Activated T-helper 17 cell treated with anti-CD3 and anti-CD28 coated beads, Interleukin-2, amount 50 U/mL, for 72 hours (primary cell): ENCODE measurements around the gene OR2B3. TPM values are rescaled to one million over a fixed set of nuclear protein-coding genes. Genes with fewer than 3 reads are reported as not detected.
"Not testable (repeated sequence)": the region's sequence is repeated elsewhere in the genome, so short reads cannot be mapped to it uniquely, and the experiment has no call there.

Source experiments
- ATAC-seq: fragments of 150-1000 bp; cut with Tn5 transposase; replicated peaks from 2 replicates; pipeline ENCODE4 v1.10.0; 2021; ENCODE audit warnings: mild to moderate bottlenecking, moderate library complexity
- H3K27ac Mint-ChIP-seq: one replicate; pipeline ENCODE4 v1.8.0; 2022; ENCODE audit warnings: mixed read lengths
- H3K27me3 Mint-ChIP-seq: one replicate; pipeline ENCODE4 v1.8.0; 2022; ENCODE audit warnings: mixed read lengths
- H3K36me3 Mint-ChIP-seq: one replicate; pipeline ENCODE4 v1.8.0; 2022; ENCODE audit warnings: low read depth, mild to moderate bottlenecking, mixed read lengths
- H3K4me1 Mint-ChIP-seq: one replicate; pipeline ENCODE4 v1.8.0; 2022; ENCODE audit warnings: mixed read lengths
- H3K4me3 Mint-ChIP-seq: one replicate; pipeline ENCODE4 v1.8.0; 2022; ENCODE audit warnings: mild to moderate bottlenecking, mixed read lengths
- H3K9me3 Mint-ChIP-seq: one replicate; pipeline ENCODE4 v1.8.0; 2022; ENCODE audit warnings: mixed read lengths
- total RNA-seq, 2 donors: library from RNA; stranded (reverse); gene quantifications; one replicate each; pipeline ENCODE4 v1.2.3, GENCODE V29; 2022

Gene OR2B3, protein sequence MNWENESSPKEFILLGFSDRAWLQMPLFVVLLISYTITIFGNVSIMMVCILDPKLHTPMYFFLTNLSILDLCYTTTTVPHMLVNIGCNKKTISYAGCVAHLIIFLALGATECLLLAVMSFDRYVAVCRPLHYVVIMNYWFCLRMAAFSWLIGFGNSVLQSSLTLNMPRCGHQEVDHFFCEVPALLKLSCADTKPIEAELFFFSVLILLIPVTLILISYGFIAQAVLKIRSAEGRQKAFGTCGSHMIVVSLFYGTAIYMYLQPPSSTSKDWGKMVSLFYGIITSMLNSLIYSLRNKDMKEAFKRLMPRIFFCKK
- not detected for total RNA-seq

DNA sequence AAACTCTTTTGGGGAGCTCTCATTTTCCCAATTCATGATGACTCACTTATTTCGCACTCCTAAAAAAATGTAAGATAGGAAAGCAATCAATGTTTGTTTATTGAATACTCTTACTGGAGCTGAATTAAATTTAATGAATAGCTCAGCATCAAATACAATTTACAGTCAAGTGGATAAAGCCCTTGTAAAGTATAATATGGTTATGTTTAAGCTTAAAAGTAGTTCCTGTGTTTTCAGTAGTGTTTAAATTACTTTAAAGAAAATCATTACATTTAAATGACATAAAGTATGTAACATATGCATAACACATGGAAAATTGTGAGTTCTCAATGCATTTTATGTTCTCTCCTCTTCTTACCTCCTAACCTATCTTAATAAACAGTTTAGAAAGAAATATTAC lies at the start of gene OR2B3:
OR2B3 (minus strand) TSS at position 101 of the 400 bp plus-strand sequence; CDS start at position 36, 65 bp downstream.
- H3K9me3 Mint-ChIP-seq = no peaks in the 10 kb centered on the region
- no peaks in the 10 kb centered on the region for H3K4me1 Mint-ChIP-seq
- peaks cover 36% of the 10 kb centered on the region for H3K27me3 Mint-ChIP-seq
- H3K27ac Mint-ChIP-seq = no peak within 1 kb of the TSS
- H3K36me3 Mint-ChIP-seq = no peaks in the 10 kb centered on the region
- no peak for ATAC-seq
- no peak within 1 kb of the TSS for H3K4me3 Mint-ChIP-seq

DNA sequence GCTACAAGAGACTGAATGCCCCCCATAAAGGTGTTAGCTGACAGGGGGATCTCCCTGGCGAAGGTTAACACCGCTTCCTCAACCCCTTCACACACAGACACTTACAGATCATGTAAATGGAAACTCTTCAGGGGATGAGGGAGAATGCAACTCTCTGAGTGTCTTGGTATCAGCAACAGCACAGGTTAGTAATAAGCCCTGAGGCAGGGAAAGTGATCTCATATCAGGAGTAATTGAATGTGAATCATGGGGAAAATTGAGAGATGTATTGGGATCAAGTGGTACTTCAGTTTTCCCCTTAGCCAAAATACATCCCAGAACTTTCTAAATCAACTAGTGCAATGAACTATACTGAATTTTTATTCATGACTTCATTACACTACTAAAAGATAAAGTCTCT lies 44.6 kb upstream of the OR2B3 start:
- H3K4me3 Mint-ChIP-seq = no peak overlapping the region
- no peaks in the 10 kb centered on the region for H3K36me3 Mint-ChIP-seq

DNA sequence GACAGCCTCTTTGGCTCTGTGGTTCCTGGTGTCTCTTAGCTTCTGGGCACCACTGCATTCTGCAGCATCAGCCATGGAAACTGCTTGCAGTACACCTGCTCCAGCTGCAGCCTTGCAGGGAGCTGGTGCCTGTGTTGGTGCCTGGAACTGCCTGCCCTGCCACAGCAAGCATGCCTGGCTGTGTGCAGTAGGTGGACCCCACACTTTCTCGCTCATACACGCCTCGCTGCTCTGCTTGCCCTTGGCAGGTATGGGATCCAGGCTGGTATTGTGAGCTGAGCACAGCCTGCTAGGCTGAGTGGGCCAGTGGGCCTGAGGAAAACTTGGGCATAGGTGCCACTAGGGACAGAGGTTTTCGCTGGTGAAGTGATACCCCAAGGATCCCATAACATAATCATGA lies 43.5 kb upstream of the OR2B3 start:
- Mint-ChIP-seq H3K4me1 (no peaks in the 10 kb centered on the region), H3K27me3 (peaks cover 36% of the 10 kb centered on the region), H3K36me3 (no peaks in the 10 kb centered on the region), H3K4me3 (no peak overlapping the region), H3K27ac (no peak overlapping the region), H3K9me3 (no peaks in the 10 kb centered on the region)
- no peak for ATAC-seq

More for the DNA sequence above, 44.6 kb upstream of the OR2B3 start:
- Mint-ChIP-seq H3K9me3 (no peaks in the 10 kb centered on the region), H3K27me3 (peaks cover 33% of the 10 kb centered on the region), H3K4me1 (no peaks in the 10 kb centered on the region), H3K27ac (no peak overlapping the region)
- no peak for ATAC-seq

DNA sequence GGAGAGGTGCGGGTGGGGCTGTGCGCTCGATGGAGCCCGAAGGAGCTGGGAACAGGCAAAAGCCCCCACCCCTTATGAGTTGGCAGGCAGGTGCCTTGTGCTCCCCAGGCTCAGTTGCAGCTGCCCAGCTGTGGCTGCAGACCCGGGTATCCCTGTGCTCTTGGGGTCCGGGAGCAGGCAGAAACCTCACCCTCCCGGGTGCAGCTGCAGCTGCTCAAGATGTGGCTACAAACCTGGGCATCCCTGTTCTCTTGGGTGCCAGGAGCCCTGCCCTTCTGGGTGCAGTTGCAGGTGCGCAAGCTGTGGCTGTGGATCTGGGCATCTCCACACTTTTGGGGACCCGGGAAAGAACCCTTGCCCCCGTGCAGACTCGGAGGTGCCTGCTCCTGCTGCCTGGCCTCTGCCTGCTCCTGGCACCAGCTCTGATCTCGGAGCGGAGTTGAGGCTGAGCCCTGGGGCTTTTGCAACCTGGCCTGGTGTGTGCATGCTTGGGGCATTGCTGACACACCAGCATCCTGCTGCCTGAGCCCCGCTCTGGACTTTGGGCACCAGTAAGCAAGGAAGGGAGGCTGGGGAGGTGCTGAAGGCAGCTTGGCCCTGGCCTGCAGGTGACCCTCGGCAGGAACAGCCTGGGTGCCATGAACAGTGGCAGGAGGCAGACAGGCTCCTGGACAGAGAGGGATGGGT lies 42.4 kb upstream of the OR2B3 start:
- no peaks in the 10 kb centered on the region for H3K36me3 Mint-ChIP-seq
- H3K4me1 Mint-ChIP-seq = no peaks in the 10 kb centered on the region
- no peaks in the 10 kb centered on the region for H3K9me3 Mint-ChIP-seq
- H3K27ac Mint-ChIP-seq = no peak overlapping the region
- H3K27me3 Mint-ChIP-seq = peaks cover 36% of the 10 kb centered on the region
- H3K4me3 Mint-ChIP-seq = no peak overlapping the region
- ATAC-seq = no peak

DNA sequence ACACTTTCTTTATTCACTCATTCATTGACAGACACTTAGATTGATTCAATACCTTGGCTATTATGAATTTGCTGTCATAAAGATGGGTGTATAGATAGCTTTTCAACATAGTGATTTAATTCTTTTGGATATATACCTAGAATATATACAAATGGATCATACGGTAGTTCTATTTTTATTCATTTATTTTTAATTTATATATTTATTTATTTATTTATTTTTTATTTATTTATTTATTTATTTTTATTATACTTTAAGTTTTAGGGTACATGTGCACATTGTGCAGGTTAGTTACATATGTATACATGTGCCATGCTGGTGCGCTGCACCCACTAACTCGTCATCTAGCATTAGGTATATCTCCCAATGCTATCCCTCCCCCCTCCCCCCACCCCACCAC lies 27.9 kb upstream of the OR2B3 start:
- not testable (repeated sequence) for H3K4me3 Mint-ChIP-seq, H3K27ac Mint-ChIP-seq, H3K4me1 Mint-ChIP-seq, ATAC-seq, H3K9me3 Mint-ChIP-seq, H3K36me3 Mint-ChIP-seq
- peaks cover 34% of the 10 kb centered on the region for H3K27me3 Mint-ChIP-seq

DNA sequence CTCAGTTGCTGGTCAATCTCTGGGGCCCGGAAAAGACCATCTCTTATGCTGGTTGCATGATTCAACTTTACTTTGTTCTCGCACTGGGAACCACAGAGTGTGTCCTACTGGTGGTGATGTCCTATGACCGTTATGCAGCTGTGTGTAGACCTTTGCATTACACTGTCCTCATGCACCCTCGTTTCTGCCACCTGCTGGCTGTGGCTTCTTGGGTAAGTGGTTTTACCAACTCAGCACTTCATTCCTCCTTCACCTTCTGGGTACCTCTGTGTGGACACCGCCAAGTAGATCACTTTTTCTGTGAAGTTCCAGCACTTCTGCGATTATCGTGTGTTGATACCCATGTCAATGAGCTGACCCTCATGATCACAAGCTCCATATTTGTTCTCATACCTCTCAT lies 25.0 kb upstream of the OR2B3 start:
- Mint-ChIP-seq H3K9me3 (no peaks in the 10 kb centered on the region), H3K27me3 (peaks cover 25% of the 10 kb centered on the region), H3K4me3 (no peak overlapping the region), H3K4me1 (no peaks in the 10 kb centered on the region), H3K36me3 (no peaks in the 10 kb centered on the region), H3K27ac (no peak overlapping the region)
- ATAC-seq = no peak

DNA sequence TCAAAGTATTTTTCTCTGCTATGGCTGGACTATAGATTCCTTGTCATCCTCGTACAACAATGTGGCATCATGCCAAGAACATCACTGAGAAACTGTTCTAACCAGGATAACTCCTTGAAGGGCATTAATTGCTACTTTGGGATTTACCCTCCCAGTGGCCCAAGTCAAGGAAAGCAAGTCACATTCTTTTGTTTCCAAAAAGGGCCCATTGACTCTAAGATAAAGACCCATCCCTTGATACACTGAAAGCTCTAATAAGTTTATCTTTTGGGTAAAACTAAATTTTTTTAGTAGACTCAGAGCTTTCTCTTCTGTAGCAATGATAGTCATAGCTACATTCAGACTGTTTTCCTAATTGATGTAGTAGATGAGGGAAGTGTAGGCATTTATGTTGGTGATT lies 20.6 kb upstream of the OR2B3 start, which contains the start of gene OR2J3:
OR2J3 (plus strand) TSS at position 301 of the 400 bp plus-strand sequence. CDS start 3,833 bp downstream, outside the sequence.
- H3K27me3 Mint-ChIP-seq = peaks cover 30% of the 10 kb centered on the region
- H3K36me3 Mint-ChIP-seq = no peaks in the 10 kb centered on the region
- H3K4me1 Mint-ChIP-seq = no peaks in the 10 kb centered on the region
- H3K9me3 Mint-ChIP-seq = no peaks in the 10 kb centered on the region
- H3K4me3 Mint-ChIP-seq = no peak within 1 kb of the TSS
- ATAC-seq = no peak
- no peak within 1 kb of the TSS for H3K27ac Mint-ChIP-seq

DNA sequence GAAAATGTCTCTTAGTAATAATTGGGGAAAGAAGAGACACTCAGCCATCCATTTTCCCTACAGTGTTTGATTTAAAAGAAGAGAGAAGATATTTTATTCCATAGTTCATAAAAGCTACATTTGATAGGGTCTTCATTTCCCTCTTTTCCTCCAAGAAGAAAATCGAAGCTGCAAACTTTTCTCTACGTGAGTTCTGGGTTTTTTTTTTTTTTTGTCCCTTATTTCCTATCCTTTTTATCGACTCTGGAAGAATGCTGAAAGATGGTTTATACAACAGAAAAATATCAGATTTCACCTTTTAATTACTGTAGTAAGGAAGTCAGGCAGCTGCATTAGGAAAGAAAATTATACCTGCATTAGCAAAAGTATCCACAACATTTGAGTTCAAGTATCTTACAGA lies 12.1 kb upstream of the OR2B3 start, which contains the start of gene OR2J1:
OR2J1 (plus strand) TSS at position 301 of the 400 bp plus-strand sequence. CDS start 1,453 bp downstream, outside the sequence.
- peaks cover 16% of the 10 kb centered on the region for H3K27me3 Mint-ChIP-seq
- no peaks in the 10 kb centered on the region for H3K4me1 Mint-ChIP-seq
- H3K36me3 Mint-ChIP-seq = no peaks in the 10 kb centered on the region
- H3K27ac Mint-ChIP-seq = no peak within 1 kb of the TSS
- no peaks in the 10 kb centered on the region for H3K9me3 Mint-ChIP-seq
- ATAC-seq = no peak
- H3K4me3 Mint-ChIP-seq = no peak within 1 kb of the TSS

DNA sequence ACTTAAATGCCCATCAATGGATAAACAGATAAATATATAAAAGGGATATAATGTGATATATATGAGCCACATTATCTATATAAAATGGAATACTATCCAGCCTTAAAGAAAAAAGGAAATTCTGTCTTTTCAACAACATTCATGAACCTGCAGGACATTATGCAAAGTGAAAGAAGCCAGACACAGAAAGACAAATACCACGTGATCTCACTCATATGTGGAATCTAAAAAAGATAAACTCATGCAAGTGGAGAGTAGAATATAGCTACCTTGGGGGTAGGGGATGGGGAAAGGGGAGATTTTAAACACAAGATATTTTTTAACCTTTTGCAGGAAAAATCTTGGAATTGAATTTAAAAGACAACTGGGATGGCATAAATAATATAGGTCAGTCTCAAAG lies 10.7 kb upstream of the OR2B3 start:
- Mint-ChIP-seq H3K4me1 (no peaks in the 10 kb centered on the region), H3K4me3 (no peak overlapping the region), H3K36me3 (no peaks in the 10 kb centered on the region), H3K9me3 (peaks cover 3% of the 10 kb centered on the region), H3K27me3 (peaks cover 14% of the 10 kb centered on the region), H3K27ac (no peak overlapping the region)
- no peak for ATAC-seq

DNA sequence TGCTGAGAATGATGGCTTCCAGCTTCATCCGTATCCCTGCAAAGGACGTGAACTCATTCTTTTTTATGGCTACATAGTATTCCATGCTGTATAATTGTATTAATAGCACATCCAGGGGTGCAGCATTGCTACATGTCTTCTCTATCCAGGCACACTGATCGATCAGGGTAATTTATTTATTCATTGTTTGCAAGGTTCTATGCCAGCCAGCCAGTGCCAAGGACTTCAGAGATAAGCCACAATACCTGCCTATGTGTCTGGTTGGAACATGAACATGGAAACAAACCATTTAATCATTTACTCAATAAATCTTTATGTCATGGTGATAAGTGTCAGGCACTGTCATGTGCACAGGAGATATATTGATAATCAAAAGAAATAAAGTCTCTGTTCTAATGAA lies 5.8 kb upstream of the OR2B3 start:
- no peak overlapping the region for H3K4me3 Mint-ChIP-seq
- H3K27me3 Mint-ChIP-seq = peaks cover 30% of the 10 kb centered on the region
- no peaks in the 10 kb centered on the region for H3K36me3 Mint-ChIP-seq
- H3K9me3 Mint-ChIP-seq = peaks cover 3% of the 10 kb centered on the region
- ATAC-seq = no peak
- no peak overlapping the region for H3K27ac Mint-ChIP-seq
- no peaks in the 10 kb centered on the region for H3K4me1 Mint-ChIP-seq

DNA sequence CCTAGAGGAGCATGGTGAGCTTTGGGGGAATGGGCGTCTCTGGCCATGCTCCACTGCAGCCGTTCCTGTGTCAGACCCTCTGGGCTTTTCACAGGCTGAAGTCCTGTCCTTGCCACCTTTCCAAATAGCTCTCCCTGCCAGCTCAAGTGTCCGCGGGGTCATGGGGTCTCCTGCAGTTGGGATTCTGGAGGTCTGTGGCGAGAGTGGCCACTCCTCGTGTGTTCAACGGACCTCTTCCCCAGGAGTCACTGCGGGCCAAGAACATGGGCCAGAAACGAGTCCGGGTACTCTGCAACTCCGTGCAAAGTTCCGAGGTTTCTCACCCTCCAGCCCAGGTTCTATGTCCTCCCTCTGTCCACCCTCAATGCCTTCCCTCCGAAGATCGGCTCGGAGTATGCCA lies 4.7 kb downstream of the OR2B3 start:
- Mint-ChIP-seq H3K36me3 (no peaks in the 10 kb centered on the region), H3K9me3 (no peaks in the 10 kb centered on the region), H3K27ac (no peak overlapping the region), H3K27me3 (peaks cover 12% of the 10 kb centered on the region), H3K4me1 (no peaks in the 10 kb centered on the region), H3K4me3 (no peak overlapping the region)
- no peak for ATAC-seq

DNA sequence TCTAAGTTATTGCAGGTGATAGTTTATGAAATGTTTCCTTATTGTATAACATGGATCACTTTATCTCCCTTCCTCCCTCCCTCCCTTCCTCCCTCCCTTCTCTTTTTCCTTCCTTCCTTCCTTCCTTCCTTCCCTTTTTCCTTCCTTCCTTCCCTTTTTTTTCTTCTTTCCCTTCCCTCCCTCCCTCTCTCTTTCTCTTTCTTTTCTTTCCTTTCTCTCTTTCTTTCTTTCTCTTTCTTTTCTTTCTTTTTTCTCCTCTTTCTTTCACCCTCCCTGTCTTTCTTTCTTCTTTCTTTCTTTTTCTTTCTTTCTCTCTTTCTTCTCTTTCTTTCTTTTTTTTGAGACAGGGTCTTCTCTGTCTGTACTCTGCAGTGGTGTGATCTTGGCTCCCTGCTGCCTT lies 5.8 kb downstream of the OR2B3 start:
- no peak overlapping the region for H3K4me3 Mint-ChIP-seq
- H3K27me3 Mint-ChIP-seq = peaks cover 7% of the 10 kb centered on the region
- H3K4me1 Mint-ChIP-seq = no peaks in the 10 kb centered on the region
- ATAC-seq = no peak
- H3K9me3 Mint-ChIP-seq = no peaks in the 10 kb centered on the region
- H3K27ac Mint-ChIP-seq = no peak overlapping the region
- no peaks in the 10 kb centered on the region for H3K36me3 Mint-ChIP-seq

DNA sequence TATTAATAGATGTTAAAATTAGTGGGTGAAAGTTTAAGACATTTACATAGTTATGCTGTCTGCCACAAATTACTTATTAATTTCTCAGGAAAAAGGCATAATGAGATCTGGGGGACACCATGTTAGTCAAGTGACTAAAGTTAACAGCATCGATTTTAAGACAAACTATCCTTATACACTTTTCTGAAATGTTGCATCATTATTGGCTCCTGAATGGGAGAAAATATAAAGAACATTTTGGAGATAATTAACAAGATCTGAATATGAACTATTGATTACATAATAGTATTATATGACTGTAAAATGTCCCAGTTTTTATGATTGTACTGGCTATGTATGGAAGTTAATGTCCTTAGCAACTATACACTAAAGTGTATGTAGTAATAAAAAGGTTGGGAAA lies 7.9 kb downstream of the OR2B3 start:
- Mint-ChIP-seq H3K36me3 (no peaks in the 10 kb centered on the region), H3K27ac (no peak overlapping the region), H3K4me3 (no peak overlapping the region), H3K9me3 (no peaks in the 10 kb centered on the region), H3K27me3 (peaks cover 9% of the 10 kb centered on the region), H3K4me1 (no peaks in the 10 kb centered on the region)
- ATAC-seq = no peak

DNA sequence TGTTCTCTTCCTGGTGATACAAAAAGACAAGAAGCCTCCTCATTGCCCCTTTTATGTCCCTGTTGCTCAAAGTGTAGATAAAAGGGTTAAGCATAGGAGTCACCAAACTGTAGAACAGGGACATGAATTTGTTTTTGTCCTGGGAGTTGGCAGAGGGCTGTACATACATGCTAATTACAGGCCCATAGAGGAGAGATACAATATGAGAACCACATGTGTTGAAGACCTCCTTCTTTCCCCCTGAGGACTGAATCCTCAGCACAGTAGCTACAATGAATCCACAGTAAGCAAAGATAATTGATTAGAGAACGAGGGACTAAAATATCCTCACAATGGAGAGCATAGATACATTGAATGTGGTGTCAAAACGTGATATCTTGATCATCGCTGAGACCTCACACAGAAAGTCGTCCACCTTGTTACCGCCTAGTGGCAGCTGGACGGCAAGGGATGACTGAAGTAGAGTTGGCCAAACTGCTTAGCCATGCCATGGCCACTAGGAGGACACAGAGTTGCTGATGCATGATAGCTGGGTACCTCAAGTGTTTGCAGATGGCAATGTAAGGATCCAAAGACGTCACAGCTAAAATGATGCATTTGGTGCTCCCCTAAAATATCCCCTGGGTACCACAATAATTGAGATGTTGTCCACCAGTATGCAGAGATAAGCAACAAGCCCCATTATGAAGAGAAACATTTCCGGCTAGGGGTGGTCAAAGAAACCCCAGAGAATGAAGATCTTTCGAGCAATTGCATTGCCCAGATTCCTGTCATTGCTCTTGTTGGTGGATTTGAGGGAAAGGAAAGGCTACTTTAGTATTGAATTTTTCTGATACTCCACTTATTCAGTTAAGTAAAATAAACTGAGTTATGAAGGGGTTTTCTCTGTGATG lies 15.0 kb downstream of the OR2B3 start:
- no peaks in the 10 kb centered on the region for H3K4me1 Mint-ChIP-seq
- no peak for ATAC-seq

More for the DNA sequence above, 15.0 kb downstream of the OR2B3 start:
- Mint-ChIP-seq H3K4me3 (no peak overlapping the region), H3K27me3 (peaks cover 46% of the 10 kb centered on the region), H3K36me3 (no peaks in the 10 kb centered on the region), H3K27ac (no peak overlapping the region), H3K9me3 (no peaks in the 10 kb centered on the region)
